Testis (tissue), 2 donors: Measurements from ENCODE around the gene HOXC11.

Experiments
- POLR2A ChIP-seq: fragments of 450-650 bp; IDR thresholded peaks from one replicate; pipeline ENCODE4 v1.6.1; 2017; ENCODE audit warnings: antibody characterized with exemption, mild to moderate bottlenecking, moderate library complexity
- TF ChIP-seq, protein P1 (sequence below), 3 experiments: fragments of 450-650 bp in 2 of 3; fragments of 200-600 bp in 1 of 3; sonication (generic) in 1 of 3; IDR thresholded peaks; one replicate each; pipeline ENCODE4 v1.5.1; 2016 to 2019; ENCODE audit warnings: antibody characterized with exemption in 3 of 3, mild to moderate bottlenecking in 2 of 3, moderate library complexity in 1 of 3

DNA sequence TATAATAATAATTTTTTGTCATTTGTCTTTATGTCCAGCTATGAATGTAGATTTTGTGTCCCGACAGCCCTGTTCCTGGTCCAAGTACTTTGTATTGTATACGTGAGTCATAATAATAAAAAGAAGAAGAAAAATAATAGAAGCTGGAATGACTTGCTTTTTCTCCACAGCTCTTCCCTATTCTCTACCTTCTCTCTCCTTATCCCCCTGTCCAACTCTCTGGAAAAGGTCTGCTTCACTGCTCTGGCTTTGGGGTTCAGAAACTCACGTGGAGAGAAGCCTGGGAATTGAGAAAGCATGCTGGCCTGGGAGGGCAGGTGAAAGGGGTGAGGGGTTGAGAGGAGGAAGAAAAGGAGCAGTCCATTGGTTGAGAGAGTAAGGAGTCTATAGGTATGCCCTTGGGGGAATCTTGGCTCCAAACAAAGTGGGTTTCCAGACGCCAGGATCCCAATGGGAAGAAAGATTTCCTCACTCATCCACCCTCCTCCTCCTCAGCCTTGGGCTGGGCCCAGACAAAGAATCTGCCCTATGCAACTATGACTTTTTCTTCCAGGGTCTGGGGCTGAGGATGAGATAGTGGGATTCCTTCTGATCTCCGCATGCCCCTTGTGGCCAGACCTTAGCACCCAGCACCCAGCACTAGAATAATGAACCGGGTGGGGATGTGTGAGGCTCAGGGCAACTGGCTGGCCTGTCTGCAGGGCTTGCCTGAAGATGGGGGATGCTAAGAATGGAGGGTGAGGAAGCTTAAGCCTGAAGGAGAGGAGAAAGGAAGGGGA lies 39.9 kb downstream of the HOXC11 start:
- no peak for TF ChIP-seq POLR2A
- TF ChIP-seq, protein P1, sequence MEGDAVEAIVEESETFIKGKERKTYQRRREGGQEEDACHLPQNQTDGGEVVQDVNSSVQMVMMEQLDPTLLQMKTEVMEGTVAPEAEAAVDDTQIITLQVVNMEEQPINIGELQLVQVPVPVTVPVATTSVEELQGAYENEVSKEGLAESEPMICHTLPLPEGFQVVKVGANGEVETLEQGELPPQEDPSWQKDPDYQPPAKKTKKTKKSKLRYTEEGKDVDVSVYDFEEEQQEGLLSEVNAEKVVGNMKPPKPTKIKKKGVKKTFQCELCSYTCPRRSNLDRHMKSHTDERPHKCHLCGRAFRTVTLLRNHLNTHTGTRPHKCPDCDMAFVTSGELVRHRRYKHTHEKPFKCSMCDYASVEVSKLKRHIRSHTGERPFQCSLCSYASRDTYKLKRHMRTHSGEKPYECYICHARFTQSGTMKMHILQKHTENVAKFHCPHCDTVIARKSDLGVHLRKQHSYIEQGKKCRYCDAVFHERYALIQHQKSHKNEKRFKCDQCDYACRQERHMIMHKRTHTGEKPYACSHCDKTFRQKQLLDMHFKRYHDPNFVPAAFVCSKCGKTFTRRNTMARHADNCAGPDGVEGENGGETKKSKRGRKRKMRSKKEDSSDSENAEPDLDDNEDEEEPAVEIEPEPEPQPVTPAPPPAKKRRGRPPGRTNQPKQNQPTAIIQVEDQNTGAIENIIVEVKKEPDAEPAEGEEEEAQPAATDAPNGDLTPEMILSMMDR (IDR thresholded peaks at IDR 0.05), result no peak
